Nephron progenitor cell (in vitro differentiated cells): ENCODE results near the gene AOPEP.
A peak's percentile ranks its signal among the peaks of the same experiment; 100 is the strongest.

Experiments used
- DNase-seq: peaks from one replicate; pipeline ENCODE4 v3.0.0; 2021
- H3K27ac Mint-ChIP-seq: 2 replicates; pipeline ENCODE4 v1.8.0; 2021; ENCODE audit warnings: mild to moderate bottlenecking, moderate library complexity, mixed read lengths
- H3K27me3 Mint-ChIP-seq: 2 replicates; pipeline ENCODE4 v1.8.0; 2021; ENCODE audit warnings: mild to moderate bottlenecking, low read depth, mixed read lengths; ENCODE audit not compliant: poor library complexity
- H3K36me3 Mint-ChIP-seq: 2 replicates; pipeline ENCODE4 v1.8.0; 2021; ENCODE audit warnings: low read depth, mixed read lengths
- H3K4me1 Mint-ChIP-seq: 2 replicates; pipeline ENCODE4 v1.8.0; 2021; ENCODE audit warnings: mixed read lengths
- H3K4me3 Mint-ChIP-seq: 2 replicates; pipeline ENCODE4 v1.8.0; 2021; ENCODE audit warnings: mild to moderate bottlenecking, moderate library complexity, mixed read lengths
- H3K9me3 Mint-ChIP-seq: 2 replicates; pipeline ENCODE4 v1.8.0; 2021; ENCODE audit warnings: mild to moderate bottlenecking, moderate library complexity, mixed read lengths
- CTCF ChIP-seq: fragments of 200-600 bp; sonication (generic); IDR thresholded peaks from 2 replicates; pipeline ENCODE4 v1.5.0; 2021; ENCODE audit warnings: antibody characterized with exemption

Gene AOPEP

GRCh38 chr9:95091601-95092261, 365.2 kb downstream of the AOPEP start:
- peaks cover 26% of the 10 kb centered on the region for H3K36me3 Mint-ChIP-seq
- peak; percentile 66 for DNase-seq
- TF ChIP-seq CTCF: no peak
- H3K9me3 Mint-ChIP-seq: no peaks in the 10 kb centered on the region
- H3K4me1 Mint-ChIP-seq: peaks cover 68% of the 10 kb centered on the region
- H3K27me3 Mint-ChIP-seq: peaks cover 6% of the 10 kb centered on the region
- peak overlapping the region; percentile 62 for H3K4me3 Mint-ChIP-seq
- peak overlapping the region; percentile 64 for H3K27ac Mint-ChIP-seq

- Mint-ChIP-seq H3K4me1 (peaks cover 68% of the 10 kb centered on the region), H3K36me3 (peaks cover 26% of the 10 kb centered on the region), H3K27me3 (peaks cover 6% of the 10 kb centered on the region), H3K27ac (no peak overlapping the region), H3K9me3 (no peaks in the 10 kb centered on the region), H3K4me3 (peak overlapping the region; percentile 37)
- no peak for TF ChIP-seq CTCF
- no peak for DNase-seq
These were observed 366.0 kb downstream of the AOPEP start for GRCh38 chr9:95092262-95093072.

GRCh38 chr9:95093586-95093985, 367.1 kb downstream of the AOPEP start:
- H3K36me3 Mint-ChIP-seq: peaks cover 24% of the 10 kb centered on the region
- DNase-seq: no peak
- peaks cover 6% of the 10 kb centered on the region for H3K27me3 Mint-ChIP-seq
- H3K9me3 Mint-ChIP-seq: peaks cover 3% of the 10 kb centered on the region
- TF ChIP-seq CTCF: no peak
- no peak overlapping the region for H3K4me3 Mint-ChIP-seq
- peak overlapping the region; percentile 77 for H3K27ac Mint-ChIP-seq
- peaks cover 75% of the 10 kb centered on the region for H3K4me1 Mint-ChIP-seq

GRCh38 chr9:95094002-95094401, 367.5 kb downstream of the AOPEP start:
- H3K27me3 Mint-ChIP-seq: peaks cover 5% of the 10 kb centered on the region
- H3K4me3 Mint-ChIP-seq: no peak overlapping the region
- DNase-seq: no peak
- peaks cover 24% of the 10 kb centered on the region for H3K36me3 Mint-ChIP-seq
- H3K9me3 Mint-ChIP-seq: peaks cover 3% of the 10 kb centered on the region
- H3K4me1 Mint-ChIP-seq: peaks cover 79% of the 10 kb centered on the region
- H3K27ac Mint-ChIP-seq: peak overlapping the region; percentile 77
- no peak for TF ChIP-seq CTCF

- Mint-ChIP-seq H3K9me3 (peaks cover 3% of the 10 kb centered on the region), H3K27me3 (peaks cover 3% of the 10 kb centered on the region), H3K36me3 (peaks cover 24% of the 10 kb centered on the region), H3K27ac (no peak overlapping the region), H3K4me1 (peaks cover 84% of the 10 kb centered on the region), H3K4me3 (no peak overlapping the region)
- DNase-seq: no peak
- TF ChIP-seq CTCF: no peak
These were observed 369.3 kb downstream of the AOPEP start for GRCh38 chr9:95095641-95096355.
